Measurements from ENCODE around the gene CFAP77.
"Not testable (repeated sequence)": the region's sequence is repeated elsewhere in the genome, so short reads cannot be mapped to it uniquely, and the experiment has no call there.

Gene CFAP77

DNA sequence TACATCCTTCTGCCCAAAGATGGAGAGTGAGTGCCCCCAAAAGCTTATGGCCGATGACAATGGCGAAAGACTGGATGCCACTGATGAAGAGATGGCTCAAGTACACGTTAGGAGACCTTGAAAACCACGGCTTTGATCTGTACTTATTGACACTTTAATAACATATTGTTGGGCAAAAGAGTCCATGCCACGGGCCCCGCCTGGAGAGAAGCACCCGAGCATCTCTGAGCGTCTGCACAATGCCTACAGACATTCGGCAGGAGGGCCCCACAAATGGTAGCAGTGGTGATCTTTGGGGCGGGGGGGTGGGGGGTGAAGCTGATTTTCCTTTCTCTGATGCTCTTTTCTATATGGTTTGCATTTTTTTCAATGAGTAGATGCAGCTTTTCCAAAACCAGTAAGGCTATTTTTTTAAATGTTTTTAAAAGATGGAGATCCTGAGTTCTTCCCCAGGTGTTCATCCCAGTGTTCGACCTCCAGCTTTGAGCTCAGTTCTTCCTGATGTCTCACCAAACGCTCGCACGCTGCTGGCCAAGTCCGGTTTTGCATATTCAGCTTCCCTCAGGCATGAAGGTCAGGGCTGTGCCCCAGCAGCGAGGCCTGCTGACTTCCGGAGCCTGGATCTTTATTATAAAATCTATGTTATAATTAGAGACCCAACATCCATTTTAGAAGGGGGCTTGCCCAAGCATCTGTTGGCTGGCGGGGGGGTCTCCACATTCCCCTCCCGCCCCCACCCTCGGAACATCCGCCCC lies 138.1 kb downstream of the CFAP77 start:
- no peak for DNase-seq (ENCODE audit: low read depth)

DNA sequence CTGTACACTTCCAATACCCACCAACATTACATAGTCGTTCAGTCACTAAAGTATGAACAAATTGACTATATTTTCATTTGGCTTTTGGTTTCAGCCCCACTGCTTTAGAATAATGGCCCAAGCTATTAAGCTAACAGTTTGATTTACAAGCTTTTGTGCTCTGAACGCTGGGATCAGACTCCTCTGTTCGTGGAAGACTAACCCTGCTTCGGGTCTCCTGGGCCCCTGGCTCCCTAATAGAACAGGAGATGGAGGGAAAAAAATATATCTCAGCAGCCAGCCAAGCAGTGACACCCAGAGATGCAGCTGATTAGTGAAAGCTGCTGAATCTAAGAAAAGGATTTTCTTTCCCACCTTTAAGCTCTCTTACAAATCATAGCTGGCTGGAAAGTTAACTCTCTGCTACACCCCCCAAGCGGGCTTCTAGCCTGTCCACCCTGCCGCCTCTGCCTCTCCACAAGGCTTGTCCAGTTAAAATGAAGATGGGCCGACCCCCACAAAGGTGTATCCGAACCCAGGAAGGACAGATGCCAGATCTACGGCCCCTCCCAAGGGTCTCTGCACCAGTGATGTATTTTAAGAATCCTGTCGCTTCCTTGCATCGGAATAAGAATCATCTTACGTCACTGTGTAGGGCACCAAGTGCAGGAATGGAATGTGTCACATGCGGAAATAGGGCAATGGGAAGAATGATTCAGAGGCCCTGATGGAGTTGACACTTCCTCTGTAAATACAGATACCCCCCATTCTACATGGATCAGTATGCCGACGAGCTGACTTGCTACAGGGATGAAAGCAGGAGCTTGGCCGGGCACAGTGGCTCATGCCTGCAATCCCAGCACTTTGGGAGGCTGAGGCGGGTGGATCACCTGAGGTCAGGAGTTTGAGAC lies 139.0 kb downstream of the CFAP77 start:
- DNase-seq (ENCODE audit: low read depth) = peak; percentile 49

DNA sequence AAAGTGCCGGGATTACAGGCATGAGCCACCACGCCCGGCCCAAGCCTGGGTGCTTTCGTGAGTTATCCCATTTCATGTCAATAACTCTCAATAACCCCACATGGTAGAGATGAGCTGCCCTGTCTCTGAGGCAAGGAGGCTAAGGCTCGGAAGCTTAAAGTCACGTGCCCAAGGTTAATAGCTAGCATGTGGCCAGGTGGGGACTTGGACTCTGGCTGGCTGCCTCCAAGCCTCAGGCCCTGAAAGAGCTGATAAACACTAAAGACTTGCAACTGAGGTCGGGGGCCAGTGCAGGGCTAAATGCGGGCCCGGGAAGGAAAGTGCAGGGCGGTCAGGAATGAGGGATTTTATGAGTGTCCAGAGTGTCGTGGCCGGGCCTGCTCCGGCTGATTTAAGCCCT lies 141.5 kb downstream of the CFAP77 start:
- DNase-seq (ENCODE audit: low read depth) = no peak

DNA sequence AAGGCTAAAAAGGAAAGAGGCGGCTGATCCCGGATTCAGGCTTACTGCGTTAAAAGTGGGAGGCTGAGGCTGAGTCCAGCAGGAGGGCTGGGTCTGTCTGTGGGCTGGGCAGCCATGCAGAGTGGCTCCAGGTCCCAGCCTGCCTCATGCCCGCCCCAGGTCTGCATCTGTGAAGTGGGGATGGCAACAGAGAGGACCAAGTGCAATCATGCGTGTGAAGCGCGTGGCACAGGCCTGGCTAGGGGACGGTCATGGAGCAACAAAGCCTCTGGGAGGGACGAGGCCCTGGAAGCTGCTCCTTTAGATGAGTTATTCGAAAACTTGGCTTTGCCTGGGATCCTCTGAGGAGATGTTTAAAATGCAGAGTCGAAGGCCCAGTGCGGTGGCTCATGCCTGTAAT lies 142.0 kb downstream of the CFAP77 start:
- no peak for DNase-seq (ENCODE audit: low read depth)

DNA sequence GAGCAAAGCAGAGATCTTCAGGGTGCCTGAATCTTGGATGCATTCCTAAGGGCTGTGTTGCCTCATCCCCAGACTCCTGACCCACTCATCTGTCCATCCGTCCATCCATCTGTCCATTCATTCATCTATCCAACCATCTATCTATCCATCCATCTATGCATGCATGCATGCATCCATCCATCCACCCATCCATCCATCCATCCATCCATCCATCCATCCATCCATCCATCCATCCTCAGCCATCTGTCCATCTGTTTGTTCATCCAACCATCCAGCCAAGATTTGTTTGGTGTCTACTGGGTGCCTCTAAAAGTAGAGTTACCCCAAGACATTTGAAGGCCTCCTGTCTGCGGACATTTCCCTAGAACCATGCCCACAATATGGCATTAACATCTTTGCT lies 144.7 kb downstream of the CFAP77 start:
- no peak for DNase-seq (ENCODE audit: low read depth)

DNA sequence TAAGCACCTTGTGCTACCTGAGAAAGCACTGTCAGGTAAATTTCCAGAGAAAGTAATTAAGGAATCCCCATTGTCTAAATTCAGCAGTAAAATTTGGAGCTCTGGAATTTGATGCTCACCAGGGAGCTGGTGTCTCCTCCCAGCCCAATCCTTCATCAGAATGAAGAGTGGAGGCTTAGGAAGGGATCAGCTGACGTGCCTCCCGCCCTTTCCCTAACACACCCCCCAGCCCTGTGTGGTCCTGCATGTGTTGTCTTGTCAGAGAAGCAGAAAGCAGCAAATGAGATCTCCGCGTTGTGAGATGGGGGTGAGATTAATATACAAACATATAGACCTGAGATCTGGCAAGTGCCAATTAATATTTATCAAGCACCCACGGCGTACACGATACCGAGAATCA lies 145.5 kb downstream of the CFAP77 start:
- DNase-seq (ENCODE audit: low read depth) = no peak

DNA sequence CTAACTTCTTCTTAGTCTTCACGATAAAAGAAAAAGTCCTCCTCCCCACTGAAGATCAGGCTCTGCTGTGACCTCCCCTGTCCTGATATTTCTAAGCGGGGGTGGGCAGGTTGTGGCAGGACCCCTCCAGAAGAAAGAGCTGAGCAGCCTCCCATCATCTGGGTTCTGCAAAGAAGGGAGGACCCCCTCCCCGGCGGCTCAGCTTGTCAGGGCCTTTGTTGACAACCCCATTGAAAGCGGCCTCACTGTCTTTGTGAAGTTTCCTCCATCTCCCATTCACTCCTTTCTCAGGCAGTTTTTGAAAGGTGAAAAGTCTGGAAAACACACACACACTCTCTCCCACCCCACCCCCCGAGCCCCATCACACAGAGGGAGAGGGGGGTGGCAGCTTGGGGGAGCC lies 146.2 kb downstream of the CFAP77 start:
- DNase-seq (ENCODE audit: low read depth) = no peak

DNA sequence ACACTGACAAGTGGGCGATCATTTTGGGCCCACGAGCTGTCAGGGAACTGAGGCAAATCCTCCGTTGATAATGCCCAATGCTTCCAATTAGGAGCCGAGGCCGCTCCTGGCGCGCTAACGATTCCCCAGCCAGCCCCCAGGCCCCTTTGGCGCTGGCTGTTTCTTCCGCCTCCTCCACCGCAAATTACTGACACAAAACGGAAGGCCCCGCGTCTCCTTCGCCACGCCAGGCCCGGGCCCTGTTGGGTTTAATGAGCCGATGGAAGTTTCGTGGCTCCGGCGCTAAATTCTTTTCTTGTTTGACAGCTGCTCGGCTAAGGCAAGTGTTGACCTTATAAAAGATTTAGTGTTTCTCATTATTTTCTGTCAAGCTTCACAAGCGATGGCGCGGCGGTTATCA lies 146.7 kb downstream of the CFAP77 start:
- no peak for DNase-seq (ENCODE audit: low read depth)

DNA sequence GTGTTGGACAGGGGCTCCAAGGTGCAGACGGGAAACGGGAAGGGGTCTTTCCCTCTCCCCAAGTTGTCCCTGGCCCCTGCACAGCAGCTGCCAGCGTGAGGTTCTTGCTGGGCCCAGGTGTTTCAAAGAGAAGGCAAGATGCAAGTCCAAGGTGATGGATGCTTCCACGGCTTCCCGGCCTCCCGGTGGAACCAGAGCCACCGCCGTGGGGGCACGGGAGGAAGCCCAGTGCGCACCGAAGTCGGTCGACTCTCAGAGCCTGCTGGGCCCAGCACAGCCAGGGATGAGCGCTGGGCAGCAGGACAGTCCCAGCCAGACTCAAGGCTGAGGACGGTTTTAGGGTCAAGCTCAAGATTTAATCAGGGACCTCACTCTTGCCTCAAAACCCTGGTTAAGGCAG lies 147.1 kb downstream of the CFAP77 start:
- DNase-seq (ENCODE audit: low read depth) = no peak

DNA sequence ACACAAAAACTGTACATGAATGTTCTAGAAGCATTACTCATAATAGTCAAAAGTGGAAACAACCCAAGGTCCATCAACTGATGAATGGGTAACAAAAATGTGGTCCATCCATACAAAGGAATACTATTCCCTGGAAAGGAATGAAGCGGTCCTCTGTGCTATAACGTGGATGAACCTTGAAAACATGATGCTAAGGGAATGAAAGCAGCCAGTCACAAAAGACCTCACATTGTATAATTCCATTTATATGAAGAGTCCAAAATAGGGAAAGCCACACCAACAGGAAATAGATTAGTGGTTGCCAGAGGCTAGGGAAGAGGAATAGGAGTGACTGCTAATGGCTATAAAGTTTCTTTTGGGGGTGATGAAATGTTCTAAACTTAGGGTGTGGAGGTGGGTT lies 149.7 kb downstream of the CFAP77 start:
- no peak for DNase-seq (ENCODE audit: low read depth)

DNA sequence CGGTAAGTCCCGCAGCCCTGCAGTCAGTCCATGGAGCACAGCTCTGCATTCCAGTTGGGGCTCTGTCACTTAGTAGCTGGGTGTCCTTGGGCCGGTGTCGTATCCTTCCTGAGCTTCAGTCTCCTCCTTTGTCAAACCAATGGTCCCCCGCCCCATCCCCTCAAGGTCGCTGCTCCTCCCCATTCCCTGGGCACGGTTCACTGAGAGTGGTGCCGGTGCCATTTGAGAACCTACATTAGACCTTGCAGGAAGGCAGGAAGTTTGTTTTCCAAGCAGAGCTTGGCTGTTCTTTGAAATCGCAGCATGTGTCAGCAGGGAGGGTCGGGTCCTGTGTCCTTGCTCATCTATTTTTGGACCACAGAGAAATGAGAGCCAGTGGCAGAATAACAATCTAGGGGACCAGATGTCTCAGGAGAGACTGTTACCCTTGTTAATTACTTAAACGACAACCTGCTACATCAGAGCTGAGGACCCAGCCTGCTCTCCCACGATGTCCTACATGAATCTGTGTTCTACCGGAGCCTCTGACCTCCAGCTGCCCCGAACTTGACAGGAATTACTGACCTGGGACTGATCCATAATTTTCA lies 150.7 kb downstream of the CFAP77 start:
- no peak for DNase-seq (ENCODE audit: low read depth)

DNA sequence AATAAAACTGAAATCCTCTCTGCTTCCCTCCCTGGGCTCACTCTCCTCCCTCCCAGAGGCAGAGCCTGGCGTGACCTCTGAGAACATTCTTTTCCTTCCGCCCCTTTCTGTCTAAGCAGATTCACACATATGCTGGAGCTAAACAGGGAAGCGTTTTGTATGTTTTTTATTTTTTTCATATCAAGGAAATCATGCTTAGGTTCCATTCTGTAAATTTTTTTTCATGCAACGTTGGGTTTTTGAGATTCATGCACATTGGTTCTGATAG lies 152.2 kb downstream of the CFAP77 start:
- DNase-seq (ENCODE audit: low read depth) = no peak

DNA sequence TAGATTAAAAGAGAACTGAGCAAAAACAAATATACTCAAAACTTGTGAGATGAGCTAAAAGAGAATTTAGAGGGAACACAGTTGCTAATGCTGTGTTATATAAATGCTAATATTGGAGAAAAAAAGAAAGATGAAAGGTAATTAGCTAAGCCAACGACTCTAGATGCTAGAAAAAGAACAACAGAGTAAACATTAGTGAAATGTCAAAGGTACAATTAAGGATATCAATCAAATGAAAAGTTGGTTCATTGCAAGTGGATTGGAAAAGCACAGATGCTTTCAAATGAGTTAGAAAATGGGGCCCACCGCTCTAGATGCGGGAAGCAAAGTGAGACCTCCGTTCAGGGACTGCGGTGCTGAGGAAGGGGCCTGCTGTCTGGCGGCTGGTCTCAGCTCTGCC lies 154.5 kb downstream of the CFAP77 start:
- no peak for DNase-seq (ENCODE audit: low read depth)

DNA sequence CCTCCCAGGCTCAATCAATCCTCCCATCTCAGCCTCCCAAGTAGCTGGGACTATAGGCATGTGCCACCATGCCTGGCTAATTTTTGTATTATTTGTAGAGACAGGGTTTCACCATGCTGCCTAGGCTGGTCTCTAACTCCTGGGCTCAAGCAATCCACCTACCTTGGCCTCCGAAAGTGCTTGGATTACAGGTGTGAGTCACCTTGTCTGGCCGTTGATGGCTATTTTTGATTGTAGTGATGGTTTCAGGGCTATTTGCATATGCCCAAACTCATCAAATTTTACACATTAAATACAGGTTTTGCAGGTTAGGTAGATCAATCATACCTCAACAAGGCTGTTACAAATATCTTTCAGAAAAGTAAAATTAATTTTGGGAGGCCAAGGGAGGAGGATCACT lies 158.8 kb downstream of the CFAP77 start:
- DNase-seq (ENCODE audit: low read depth) = not testable (repeated sequence)

DNA sequence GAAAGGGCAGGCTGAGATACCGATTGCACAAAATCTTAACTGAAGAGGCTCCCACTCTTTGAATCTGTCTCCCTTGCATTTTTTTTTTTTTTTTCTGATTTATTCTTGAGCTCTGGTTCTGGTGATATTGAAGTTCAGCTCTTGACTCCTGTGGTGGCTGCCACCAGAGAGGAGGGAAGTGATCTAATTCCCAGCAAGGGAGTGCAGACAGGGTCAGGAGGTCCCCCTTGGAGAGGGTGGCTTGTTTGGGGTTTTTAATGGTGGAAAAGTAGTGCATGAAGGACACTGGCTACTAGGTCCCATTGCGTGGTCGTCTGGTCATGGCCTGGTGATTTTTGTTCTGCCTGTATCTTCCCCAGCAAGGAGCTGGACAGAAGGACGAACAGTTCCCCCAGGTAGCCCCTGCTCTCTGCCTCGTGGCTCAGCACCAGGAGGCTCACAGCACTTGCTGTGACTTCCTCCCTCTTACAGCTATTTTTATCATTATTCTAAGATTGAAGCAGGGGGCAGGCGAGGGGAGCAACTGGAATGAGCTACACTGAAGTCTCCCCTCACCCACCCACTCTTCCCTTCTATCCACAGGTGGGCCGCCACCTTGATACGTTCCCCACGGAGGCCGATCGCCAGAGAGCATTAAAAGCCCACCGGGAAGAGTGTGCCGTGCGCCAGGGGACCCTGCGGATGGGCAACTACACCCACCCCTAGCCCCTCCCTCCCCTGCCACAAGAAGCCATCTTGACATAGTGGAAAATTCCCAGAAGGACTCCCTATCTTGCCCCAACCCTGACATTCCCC lies 162.0 kb downstream of the CFAP77 start:
- DNase-seq (ENCODE audit: low read depth) = no peak

DNA sequence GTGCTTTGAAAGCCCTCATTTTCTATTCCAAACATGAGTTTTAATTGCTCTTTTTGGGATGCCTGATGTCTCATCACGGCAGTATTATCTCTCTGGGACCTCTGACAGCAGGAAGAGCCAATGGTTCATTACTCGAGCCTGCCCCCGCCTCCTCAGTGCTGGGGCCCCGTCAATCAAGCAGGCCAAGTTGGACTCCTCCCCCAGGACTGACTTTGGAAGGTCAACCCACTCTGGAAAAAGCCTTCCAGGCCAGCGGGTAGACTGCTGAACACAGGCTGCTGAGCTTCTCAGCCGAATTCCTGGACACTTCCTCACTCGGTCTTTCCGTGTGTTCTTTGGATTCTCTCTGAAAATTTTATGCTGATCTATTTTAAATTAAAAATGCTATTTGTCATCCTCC lies 162.9 kb downstream of the CFAP77 start:
- DNase-seq (ENCODE audit: low read depth) = peak; percentile 73

DNA sequence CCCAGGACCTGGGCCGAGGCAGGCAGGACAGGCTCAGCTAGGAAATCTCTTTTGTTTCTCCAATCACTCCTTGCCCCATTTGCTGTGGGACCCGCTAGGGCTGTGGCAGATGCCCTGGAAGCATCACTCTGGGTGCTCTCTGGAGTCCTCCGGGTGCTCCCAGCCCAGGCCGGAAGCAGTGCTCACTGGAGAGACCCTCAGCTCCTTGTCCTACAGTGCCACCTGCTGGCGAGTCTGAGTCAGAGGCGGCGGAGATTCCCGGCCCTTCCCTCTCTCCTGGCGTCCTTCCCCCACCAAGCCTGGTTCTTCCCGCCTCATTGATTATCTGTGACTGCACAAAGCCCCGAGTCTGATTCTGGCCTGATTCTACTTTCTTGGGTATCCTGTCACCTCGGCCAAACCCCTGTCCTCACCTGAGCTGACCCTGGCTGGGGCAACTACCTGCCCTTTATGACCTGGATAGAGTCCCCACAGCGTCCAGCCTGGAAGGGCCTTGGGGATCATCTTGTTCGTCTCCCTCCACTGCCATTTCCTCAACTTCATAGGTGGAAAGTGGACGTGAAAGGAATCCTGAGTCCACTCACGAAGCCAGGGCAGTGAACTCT lies 165.1 kb downstream of the CFAP77 start:
- DNase-seq (ENCODE audit: low read depth) = peak; percentile 79

DNA sequence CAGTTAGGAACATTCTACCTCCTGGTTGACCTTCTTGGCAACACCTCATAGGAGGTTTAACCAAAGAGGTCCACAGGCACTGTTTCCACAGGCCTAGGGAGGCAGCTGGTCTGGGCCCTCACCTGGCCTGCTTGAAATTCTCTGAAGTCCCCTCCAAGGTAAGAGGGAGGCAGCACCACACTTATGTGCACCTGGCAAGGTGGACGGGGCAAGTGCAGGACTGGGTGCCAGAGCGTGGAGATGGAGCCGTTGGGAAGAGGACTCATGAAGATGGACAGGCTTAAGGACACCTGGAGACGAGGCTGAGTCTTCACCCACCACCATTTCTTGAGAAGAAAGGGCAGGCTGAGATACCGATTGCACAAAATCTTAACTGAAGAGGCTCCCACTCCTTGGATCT lies 165.8 kb downstream of the CFAP77 start:
- no peak for DNase-seq (ENCODE audit: low read depth)

DNA sequence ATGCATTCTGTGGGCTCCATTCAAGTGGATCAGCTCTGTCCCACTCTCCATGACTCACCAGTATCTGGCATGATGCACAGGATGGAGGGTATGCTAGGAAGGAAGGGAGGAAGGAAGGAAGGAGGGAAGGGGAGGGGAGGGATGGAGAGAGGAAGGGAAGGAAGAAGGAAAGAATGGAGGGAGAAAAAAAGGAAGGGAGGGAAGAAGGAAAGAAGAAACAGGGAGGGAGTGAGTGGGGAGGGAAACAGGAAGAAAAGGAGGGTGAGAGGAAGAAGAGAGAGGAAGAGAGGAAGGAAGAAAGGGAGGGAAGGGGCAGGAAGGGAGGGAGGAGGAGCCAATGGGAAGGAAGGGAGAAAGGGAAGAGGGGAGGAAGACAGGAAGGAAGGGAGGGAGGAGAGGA lies 167.1 kb downstream of the CFAP77 start:
- DNase-seq (ENCODE audit: low read depth) = no peak

DNA sequence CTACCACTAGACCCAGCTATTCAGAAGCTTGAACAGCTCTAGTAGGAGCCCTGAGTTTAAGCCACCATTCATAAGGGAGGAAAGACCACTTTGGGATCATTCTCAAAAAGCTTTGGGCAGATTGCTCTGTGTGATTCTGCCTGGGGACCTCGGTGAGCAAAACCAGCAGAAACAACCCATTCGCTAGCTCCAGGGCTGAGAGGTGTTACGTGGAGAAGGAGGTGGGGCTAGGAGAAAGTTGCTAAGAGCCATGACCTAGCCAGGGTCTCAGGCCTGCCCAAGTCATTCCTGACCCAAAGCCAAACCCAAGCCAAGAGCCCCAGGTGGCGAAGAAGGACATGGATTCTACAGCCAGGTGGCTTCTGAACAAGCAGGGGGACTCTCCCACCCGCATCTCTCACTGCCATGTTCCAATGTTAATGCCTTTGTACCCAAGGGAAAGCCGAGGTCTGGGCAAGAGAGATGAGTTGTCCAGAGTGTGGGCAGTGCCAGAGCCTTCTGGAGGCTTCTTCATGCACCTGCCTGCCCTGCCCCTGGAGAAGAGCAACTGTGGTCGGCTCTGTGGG lies 168.4 kb downstream of the CFAP77 start:
- DNase-seq (ENCODE audit: low read depth) = no peak

DNA sequence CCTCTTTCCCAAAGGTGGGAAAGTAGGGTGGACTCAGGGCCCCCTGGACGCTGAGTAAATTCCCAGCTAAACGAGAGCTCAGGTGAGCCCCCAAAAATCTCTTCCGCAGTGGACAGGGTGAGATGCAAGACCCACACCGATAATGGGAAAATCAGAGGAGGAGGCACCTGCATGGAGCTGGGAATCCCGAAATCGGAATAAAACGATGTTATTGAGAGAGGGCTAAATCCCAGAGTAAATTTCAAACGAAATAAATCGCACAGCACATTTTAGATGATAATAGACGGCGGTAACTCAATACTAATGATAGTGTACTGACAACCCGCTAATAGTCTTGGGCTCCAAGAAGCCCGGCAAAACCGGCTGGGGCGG lies 169.4 kb downstream of the CFAP77 start:
- DNase-seq (ENCODE audit: low read depth) = no peak

DNA sequence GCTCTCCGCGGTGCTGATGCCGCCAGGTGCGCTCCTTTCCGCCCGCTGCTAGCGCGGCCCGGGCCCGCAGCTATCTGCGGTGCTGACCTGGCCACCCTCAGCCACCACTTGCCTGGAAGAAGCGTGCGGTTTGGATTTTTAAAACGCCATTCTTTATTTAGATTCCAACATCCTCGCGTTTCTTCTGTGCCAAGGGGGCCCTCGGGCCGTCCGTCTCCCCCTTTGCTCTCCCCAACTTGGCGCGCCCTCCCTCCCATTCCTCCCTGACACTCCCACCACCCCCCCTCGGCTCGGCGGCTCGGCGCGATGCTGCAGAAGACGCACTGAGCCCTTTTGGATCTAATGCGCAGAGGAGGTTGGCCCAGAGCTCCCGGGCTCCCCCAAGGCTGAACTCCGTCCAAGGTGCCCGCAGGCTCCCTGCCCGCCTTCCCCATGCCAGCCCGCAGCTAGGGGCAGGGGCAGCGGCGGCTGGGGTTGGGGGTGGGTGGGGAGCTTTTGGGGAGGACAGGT lies 172.3 kb downstream of the CFAP77 start, which contains the start of gene BARHL1:
Gene BARHL1, plus strand, starts transcription at position 331 of the 510 bp plus-strand sequence. CDS start 192 bp downstream, outside the sequence.
- no peak for DNase-seq (ENCODE audit: low read depth)
